Trophoblast cell (in vitro differentiated cells and primary cell): ENCODE data around the gene PAK4.
"Not testable (repeated sequence)": the region's sequence is repeated elsewhere in the genome, so short reads cannot be mapped to it uniquely, and the experiment has no call there.

Experiments
- DNase-seq, 2 donors: peaks; one replicate each; pipeline ENCODE4 v3.0.0-alpha.2; 2016
- H2AFZ ChIP-seq: 2 replicates; pipeline ENCODE4 v1.6.1; 2013; ENCODE audit warnings: low read length, moderate library complexity, mild to moderate bottlenecking; ENCODE audit not compliant: insufficient read depth, poor library complexity
- H2AK5ac ChIP-seq: 2 replicates; pipeline ENCODE4 v1.6.1; 2013; ENCODE audit warnings: mild to moderate bottlenecking, low read length
- H2BK120ac ChIP-seq: 2 replicates; pipeline ENCODE4 v1.6.1; 2013; ENCODE audit warnings: low read length, mild to moderate bottlenecking, moderate library complexity; ENCODE audit not compliant: insufficient read depth, poor library complexity
- H2BK12ac ChIP-seq: 2 replicates; pipeline ENCODE4 v1.6.1; 2013; ENCODE audit warnings: mild to moderate bottlenecking, low read length, moderate library complexity
- H2BK5ac ChIP-seq: 2 replicates; pipeline ENCODE4 v1.6.1; 2013; ENCODE audit warnings: low read length, low read depth, moderate library complexity, mild to moderate bottlenecking; ENCODE audit not compliant: poor library complexity
- H3K14ac ChIP-seq: 2 replicates; pipeline ENCODE4 v1.6.1; 2013; ENCODE audit warnings: mild to moderate bottlenecking, low read length
- H3K18ac ChIP-seq: 2 replicates; pipeline ENCODE4 v1.6.1; 2013; ENCODE audit warnings: mild to moderate bottlenecking, low read length
- H3K23ac ChIP-seq: 2 replicates; pipeline ENCODE4 v1.6.1; 2013; ENCODE audit warnings: low read length
- H3K27ac ChIP-seq: 2 replicates; pipeline ENCODE4 v1.5.1; 2013; ENCODE audit warnings: low read depth, mild to moderate bottlenecking, inconsistent platforms, low read length, moderate library complexity
- H3K27me3 ChIP-seq: 2 replicates; pipeline ENCODE4 v1.6.1; 2013; ENCODE audit warnings: inconsistent platforms, mild to moderate bottlenecking, low read length, moderate library complexity; ENCODE audit not compliant: insufficient read depth
- H3K36me3 ChIP-seq, 2 experiments: 1 replicate in 1 of 2; 2 replicates in 1 of 2; pipeline ENCODE4 v1.6.1; 2013; ENCODE audit warnings: low read length in 2 of 2, mild to moderate bottlenecking in 2 of 2, moderate library complexity in 1 of 2; ENCODE audit not compliant: insufficient read depth in 2 of 2, control insufficient read depth in 1 of 2
- H3K4ac ChIP-seq: 2 replicates; pipeline ENCODE4 v1.6.1; 2013; ENCODE audit warnings: low read depth, mild to moderate bottlenecking, low read length, moderate library complexity
- H3K4me1 ChIP-seq, 2 experiments: 1 replicate in 1 of 2; 2 replicates in 1 of 2; pipeline ENCODE4 v1.6.1; 2013; ENCODE audit warnings: low read length in 2 of 2, mild to moderate bottlenecking in 2 of 2, moderate library complexity in 1 of 2; ENCODE audit not compliant: insufficient read depth in 2 of 2, control insufficient read depth in 1 of 2
- H3K4me2 ChIP-seq: 2 replicates; pipeline ENCODE4 v1.6.1; 2013; ENCODE audit warnings: inconsistent platforms, mild to moderate bottlenecking, low read length, moderate library complexity
- H3K4me3 ChIP-seq: 2 replicates; pipeline ENCODE4 v1.5.1; 2013; ENCODE audit warnings: mild to moderate bottlenecking, low read depth, low read length, inconsistent platforms
- H3K79me1 ChIP-seq: one replicate; pipeline ENCODE4 v1.6.1; 2013; ENCODE audit warnings: low read length
- H3K79me2 ChIP-seq: 2 replicates; pipeline ENCODE4 v1.6.1; 2013; ENCODE audit warnings: low read length, mild to moderate bottlenecking; ENCODE audit not compliant: control insufficient read depth, insufficient read depth, poor library complexity
- H3K9ac ChIP-seq: 2 replicates; pipeline ENCODE4 v1.6.1; 2013; ENCODE audit warnings: mild to moderate bottlenecking, low read length
- H3K9me3 ChIP-seq: 2 replicates; pipeline ENCODE4 v1.6.1; 2013; ENCODE audit warnings: low read depth, mild to moderate bottlenecking, control low read depth, inconsistent platforms, low read length; ENCODE audit not compliant: insufficient read depth
- H4K12ac ChIP-seq: 2 replicates; pipeline ENCODE4 v1.6.1; 2013; ENCODE audit warnings: low read depth, mild to moderate bottlenecking, low read length, moderate library complexity
- H4K8ac ChIP-seq: 2 replicates; pipeline ENCODE4 v1.6.1; 2013; ENCODE audit warnings: low read depth, mild to moderate bottlenecking, low read length, moderate library complexity
- H4K91ac ChIP-seq: one replicate; pipeline ENCODE4 v1.6.1; 2013; ENCODE audit warnings: low read depth, mild to moderate bottlenecking, low read length, moderate library complexity
- WGBS: extraction: QIAGEN DNeasy Blood & Tissue Kit; methylation state at CpG from one replicate; pipeline ENCODE4 v1.1.7; 2013; ENCODE audit warnings: missing lambda C conversion rate; ENCODE audit not compliant: insufficient read length, insufficient coverage; ENCODE audit errors: extremely low coverage; 5-methylcytosine and 5-hydroxymethylcytosine counted together

The PAK4 gene

DNA sequence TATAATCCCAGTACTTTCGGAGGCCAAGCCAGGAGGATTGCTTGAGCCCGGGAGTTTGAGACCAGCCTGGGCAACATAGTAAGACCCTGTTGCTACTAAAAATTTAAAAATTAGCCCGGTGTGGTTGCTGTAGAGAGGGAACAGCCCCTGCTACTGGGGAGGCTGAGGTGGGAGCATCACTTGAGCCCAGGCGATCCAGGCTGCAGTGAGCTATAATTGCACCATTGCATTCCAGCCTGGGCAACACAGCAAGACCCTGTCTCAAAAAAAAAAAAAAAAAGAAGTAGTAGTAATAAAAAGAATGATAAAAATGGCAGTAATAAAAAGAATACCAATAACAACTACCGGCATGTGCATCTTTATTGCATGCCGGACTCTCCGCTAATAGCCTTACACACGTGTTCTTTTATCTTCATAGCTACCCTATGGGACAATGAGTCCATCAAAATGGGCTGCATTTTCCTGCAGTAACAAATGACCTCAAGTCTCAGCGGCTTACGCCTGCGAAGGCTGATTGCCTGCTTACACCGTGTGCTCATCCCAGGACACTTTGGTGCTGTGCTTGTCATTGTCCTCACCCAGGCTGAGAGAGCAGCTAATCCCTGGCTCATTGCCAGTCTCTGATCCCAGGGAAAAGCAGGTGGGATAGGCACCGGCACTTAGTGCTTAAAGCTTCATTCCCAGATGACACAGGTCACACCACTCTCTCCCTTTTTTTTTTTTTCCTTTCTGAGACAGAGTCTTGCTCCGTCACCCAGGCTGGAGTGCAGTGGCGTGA is 92.8 kb downstream of the PAK4 start:
- Histone ChIP-seq H3K27ac (no peak overlapping the region), H3K14ac (no peak overlapping the region), H2AK5ac (no peak overlapping the region), H3K4me2 (no peak overlapping the region), H3K9ac (peak overlapping the region; percentile 75), H3K9me3 (peaks cover 4% of the 10 kb centered on the region), H2BK120ac (no peak overlapping the region), H4K12ac (no peak overlapping the region), H3K4me1 (no peaks in the 10 kb centered on the region), H3K18ac (no peak overlapping the region), H3K4me3 (no peak overlapping the region), H3K79me2 (no peaks in the 10 kb centered on the region), H3K27me3 (no peaks in the 10 kb centered on the region), H3K79me1 (no peaks in the 10 kb centered on the region), H2BK12ac (no peak overlapping the region), H3K23ac (no peak overlapping the region), H3K36me3 (no peaks in the 10 kb centered on the region), H4K91ac (no peak overlapping the region), H2AFZ (no peak overlapping the region), H4K8ac (no peak overlapping the region), H2BK5ac (no peak overlapping the region), H3K4ac (no peak overlapping the region)
- DNase-seq, result no peak
- no CpG with 5 or more reads among the region's 15 CpGs for WGBS

DNA sequence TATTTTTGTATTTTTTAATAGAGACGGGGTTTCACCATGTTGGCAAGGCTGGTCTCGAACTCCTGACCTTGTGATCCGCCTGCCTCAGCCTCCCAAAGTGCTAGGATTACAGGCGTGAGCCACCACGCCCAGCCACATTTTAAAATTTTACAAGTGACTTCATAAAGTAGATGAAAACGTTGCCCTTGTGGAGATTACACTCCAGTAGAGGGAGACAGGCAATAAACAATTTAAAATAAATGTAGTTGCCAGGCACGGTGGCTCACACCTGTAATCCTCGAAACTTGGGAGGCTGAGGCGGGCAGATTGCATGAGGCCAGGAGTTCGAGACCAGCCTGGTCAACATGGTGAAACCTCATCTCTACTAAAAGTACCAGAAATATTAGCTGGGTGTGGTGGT is 93.5 kb downstream of the PAK4 start:
- not testable (repeated sequence) for H3K14ac ChIP-seq, H3K79me2 ChIP-seq, DNase-seq, H3K4me1 ChIP-seq, H3K79me1 ChIP-seq, H2BK5ac ChIP-seq, H4K12ac ChIP-seq, H3K18ac ChIP-seq, H2AK5ac ChIP-seq, H3K27me3 ChIP-seq, H4K8ac ChIP-seq, H3K4me2 ChIP-seq, H3K9ac ChIP-seq, H2BK120ac ChIP-seq, H3K4me3 ChIP-seq, H2AFZ ChIP-seq, H4K91ac ChIP-seq, H3K4ac ChIP-seq, H3K27ac ChIP-seq, H2BK12ac ChIP-seq, H3K23ac ChIP-seq, H3K36me3 ChIP-seq, H3K9me3 ChIP-seq
- WGBS, result no CpG with 5 or more reads among the region's 10 CpGs

DNA sequence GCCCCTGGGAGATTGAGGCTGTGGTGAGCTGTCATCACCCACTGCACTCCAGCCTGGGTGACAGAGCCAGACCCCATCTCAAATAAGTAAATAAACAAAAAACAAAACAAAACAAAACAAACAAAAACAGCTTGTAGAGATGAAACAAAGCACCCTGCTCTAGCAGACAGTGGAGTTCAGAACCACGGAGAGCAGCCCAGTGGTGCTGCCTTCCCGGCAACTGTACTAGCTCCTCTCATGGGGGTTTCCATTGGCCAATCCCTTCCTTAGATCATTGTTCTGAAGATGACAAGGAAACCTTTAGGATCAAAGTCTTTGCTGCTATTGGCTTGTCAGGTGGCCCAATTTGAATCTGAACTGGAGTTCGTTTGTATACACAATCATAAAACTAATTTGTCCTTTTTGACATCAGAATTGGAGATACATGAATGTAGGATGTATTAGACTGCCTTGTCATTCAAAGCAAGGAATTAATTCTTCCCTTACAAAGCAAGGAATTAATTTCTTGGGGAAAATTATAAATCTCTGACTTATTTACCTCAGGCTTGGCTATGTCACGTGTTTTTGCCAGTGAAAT is 98.2 kb downstream of the PAK4 start:
- Histone ChIP-seq H2BK120ac (no peak overlapping the region), H3K4ac (no peak overlapping the region), H3K18ac (no peak overlapping the region), H3K27ac (no peak overlapping the region), H3K4me3 (no peak overlapping the region), H3K36me3 (no peaks in the 10 kb centered on the region), H3K9me3 (no peaks in the 10 kb centered on the region), H3K14ac (no peak overlapping the region), H4K8ac (no peak overlapping the region), H3K9ac (no peak overlapping the region), H3K4me2 (no peak overlapping the region), H4K91ac (no peak overlapping the region), H2AFZ (no peak overlapping the region), H2AK5ac (no peak overlapping the region), H2BK5ac (no peak overlapping the region), H3K79me1 (no peaks in the 10 kb centered on the region), H3K23ac (no peak overlapping the region), H3K4me1 (no peaks in the 10 kb centered on the region), H3K27me3 (no peaks in the 10 kb centered on the region), H2BK12ac (no peak overlapping the region), H3K79me2 (no peaks in the 10 kb centered on the region), H4K12ac (no peak overlapping the region)
- peak; percentile 12 to 43 for DNase-seq
- WGBS, result no CpG with 5 or more reads among the region's 4 CpGs

DNA sequence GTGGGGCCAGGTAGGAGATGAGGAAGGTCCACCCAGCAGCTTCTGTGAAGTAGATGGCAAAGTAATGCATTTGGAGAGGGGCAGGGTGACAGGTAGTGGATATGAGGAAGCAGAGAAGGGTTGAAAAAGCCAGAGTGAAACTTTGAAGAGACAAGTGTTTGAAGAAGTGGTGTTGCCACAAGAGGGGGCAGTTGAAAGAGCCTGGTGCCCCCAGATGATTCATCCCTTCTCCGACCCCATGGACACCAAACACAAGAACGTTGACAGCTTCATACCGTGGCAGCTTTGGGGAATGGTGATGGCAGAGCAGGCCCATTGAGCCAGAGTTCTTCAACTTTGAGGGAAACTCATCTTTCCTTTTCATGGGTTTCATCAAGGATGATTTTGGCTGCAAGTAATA is 99.3 kb downstream of the PAK4 start:
- no peak overlapping the region for H2AFZ ChIP-seq
- H3K23ac ChIP-seq, result no peak overlapping the region
- no peak for DNase-seq
- no peak overlapping the region for H2BK5ac ChIP-seq
- no peaks in the 10 kb centered on the region for H3K9me3 ChIP-seq
- no peak overlapping the region for H2BK12ac ChIP-seq
- no peak overlapping the region for H2AK5ac ChIP-seq
- H4K8ac ChIP-seq, result no peak overlapping the region
- no peaks in the 10 kb centered on the region for H3K4me1 ChIP-seq
- H3K4ac ChIP-seq, result no peak overlapping the region
- no peak overlapping the region for H3K27ac ChIP-seq
- H3K27me3 ChIP-seq, result no peaks in the 10 kb centered on the region
- no peak overlapping the region for H3K9ac ChIP-seq
- no peaks in the 10 kb centered on the region for H3K79me2 ChIP-seq
- H3K36me3 ChIP-seq, result no peaks in the 10 kb centered on the region
- H3K79me1 ChIP-seq, result no peaks in the 10 kb centered on the region
- H3K4me3 ChIP-seq, result no peak overlapping the region
- no peak overlapping the region for H4K91ac ChIP-seq
- no CpG with 5 or more reads among the region's 3 CpGs for WGBS
- H2BK120ac ChIP-seq, result no peak overlapping the region
- no peak overlapping the region for H3K4me2 ChIP-seq
- H3K18ac ChIP-seq, result no peak overlapping the region
- H3K14ac ChIP-seq, result no peak overlapping the region
- no peak overlapping the region for H4K12ac ChIP-seq
